G401.6 (cell line): Measurements from ENCODE around the gene ESPN.
A peak's percentile ranks its signal among the peaks of the same experiment; 100 is the strongest.
"Not testable (repeated sequence)": the region's sequence is repeated elsewhere in the genome, so short reads cannot be mapped to it uniquely, and the experiment has no call there.

Experiments
- FAIRE-seq: peaks from 2 replicates; lab custom pipeline; 2012; peaks lifted over from hg19 to GRCh38; lab: Jason Lieb, UNC

ESPN gene

DNA sequence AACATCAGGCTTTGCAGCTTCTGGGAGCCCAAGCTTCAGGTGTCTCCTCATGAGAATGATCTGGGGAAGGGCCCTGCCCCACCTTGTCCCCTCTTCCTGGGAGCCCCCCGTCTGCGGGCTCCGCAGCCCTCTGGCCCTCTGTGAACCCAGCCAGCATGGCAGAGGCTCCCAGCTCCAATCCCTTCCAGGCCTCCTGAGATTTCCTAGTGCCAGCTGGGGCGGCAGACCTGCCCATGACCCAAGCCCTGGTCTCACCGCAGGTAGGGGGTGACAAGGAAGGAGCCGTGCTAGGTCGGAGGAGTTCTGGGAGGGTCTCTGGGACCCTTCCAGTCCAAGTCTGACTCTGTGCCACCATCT lies 59.2 kb downstream of the ESPN start:
- no peak for FAIRE-seq

- FAIRE-seq: no peak
Measured at GRCh38 chr1:6484826-6485167, 60.2 kb downstream of the ESPN start.

DNA sequence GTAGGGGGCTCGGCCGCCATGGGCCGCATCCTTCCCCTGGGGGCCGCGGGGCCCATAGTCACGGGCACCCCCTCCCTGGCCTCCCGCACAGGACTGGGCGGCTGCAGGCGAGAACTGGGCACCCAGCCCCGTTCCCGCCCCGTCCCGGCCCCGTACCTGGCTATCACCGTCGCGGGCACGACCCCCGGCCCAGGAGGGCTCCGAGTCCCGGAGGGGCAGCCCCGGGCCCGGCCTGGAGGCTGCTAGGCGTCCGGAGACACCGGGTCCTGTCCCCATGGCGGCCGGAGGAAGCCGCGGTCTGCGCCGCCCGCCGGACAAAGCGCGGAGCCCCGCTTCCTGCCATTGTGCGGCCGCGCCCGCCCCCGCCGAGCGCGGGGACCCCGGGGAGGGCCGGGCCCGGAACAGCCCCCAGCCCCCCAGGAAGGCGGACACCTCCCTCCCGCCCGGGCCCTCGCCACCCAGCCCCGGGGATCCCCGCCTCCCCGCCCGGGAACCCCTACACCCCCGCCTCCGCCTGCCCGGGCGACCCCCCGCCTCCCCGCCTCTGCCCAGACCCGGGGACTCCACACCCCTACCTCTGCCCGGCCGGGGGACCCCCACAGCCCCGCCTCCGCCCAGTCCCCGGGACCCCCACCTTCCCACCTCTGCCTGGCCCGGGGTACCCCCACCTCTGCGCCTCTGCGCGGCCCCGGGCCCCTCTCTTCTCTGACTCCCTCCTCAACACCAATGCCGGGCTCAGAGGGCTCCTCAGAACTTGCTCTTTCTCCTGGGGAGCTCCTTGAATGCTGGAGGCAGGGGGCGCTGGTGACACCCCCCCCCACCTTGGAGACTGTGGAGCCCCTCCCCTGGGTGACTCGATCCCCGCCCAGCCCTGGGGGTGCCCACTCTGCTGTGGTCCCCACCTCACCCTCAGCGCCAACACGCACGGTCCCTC lies 60.9 kb downstream of the ESPN start:
- FAIRE-seq: no peak

DNA sequence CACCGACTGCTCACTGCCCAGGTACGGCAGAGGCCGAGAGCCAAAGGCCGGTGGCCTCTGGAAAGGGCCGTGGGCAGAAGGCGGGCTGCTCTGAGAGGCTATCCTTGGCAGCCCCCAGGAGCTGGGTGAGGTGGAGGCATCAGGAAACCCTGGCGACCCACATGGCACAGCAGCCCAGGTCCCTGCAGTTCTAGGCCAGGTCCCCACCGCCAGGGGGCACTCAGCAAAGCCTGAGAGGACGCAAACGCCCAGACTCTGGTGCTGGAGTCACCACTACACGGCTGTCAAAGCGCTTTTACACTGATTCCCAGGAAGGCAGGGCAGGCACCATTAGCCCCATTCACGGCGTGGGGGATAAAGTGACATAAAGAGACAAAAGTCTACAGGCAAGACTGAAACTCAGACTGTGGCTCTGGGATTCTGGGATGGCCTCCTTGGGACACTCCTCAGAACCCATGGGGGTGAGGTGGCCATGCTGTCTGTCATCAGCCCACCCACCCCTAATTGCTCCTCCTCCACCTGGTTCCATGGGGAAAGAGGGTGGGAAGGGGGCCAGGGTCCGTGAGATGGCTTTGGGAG lies 61.9 kb downstream of the ESPN start:
- peak; percentile 92 for FAIRE-seq

DNA sequence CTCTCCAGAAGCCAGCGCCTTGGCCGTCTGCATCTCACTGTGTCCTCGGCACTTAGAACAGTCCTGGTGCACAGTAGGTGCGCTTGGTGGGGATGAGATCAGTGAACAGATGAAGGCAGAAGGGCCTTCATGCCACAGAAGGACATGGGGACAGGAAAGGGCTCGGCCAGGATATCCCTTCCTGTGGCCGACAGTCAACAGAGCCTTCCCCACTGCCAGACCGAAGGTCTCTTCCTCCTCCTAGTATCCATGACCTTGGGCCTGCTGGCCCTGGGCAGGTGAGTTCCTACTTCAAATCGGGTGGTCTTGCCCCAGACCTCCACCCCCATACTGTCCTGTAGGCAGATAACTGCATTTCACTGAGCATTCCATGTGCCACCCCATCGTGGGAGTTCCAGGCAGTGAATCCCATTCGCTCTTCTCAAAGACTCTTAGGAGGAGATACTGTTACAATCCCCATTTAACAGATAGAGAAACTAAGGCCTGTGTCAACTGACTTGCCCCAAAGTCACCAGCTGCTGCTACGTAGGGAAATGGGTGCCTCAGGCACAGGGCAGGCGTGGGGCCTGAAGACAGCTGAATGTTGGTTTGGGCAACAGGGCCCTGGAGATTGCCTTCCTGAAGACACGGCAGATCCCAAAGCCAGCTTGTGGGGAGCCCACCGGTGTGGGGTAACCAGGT lies 63.4 kb downstream of the ESPN start:
- FAIRE-seq: no peak

- no peak for FAIRE-seq
Measured at GRCh38 chr1:6488602-6489382, 64.2 kb downstream of the ESPN start.

- no peak for FAIRE-seq
Measured at GRCh38 chr1:6489383-6489765, 64.8 kb downstream of the ESPN start.

- FAIRE-seq: no peak
Measured at GRCh38 chr1:6489799-6490180, 65.2 kb downstream of the ESPN start.

- FAIRE-seq: peak; percentile 78
Measured at GRCh38 chr1:6490181-6491080, 65.9 kb downstream of the ESPN start.

- no peak for FAIRE-seq
Measured at GRCh38 chr1:6491081-6491449, 66.5 kb downstream of the ESPN start.

GRCh38 chr1:6491480-6491962 lies 66.9 kb downstream of the ESPN start, which contains the start of gene PLEKHG5:
PLEKHG5 (minus strand) TSS chr1:6491667; CDS start chr1:6477571, 14,096 bp downstream.
- peak; percentile 13 for FAIRE-seq

- FAIRE-seq: no peak
Measured at GRCh38 chr1:6491966-6492365, 67.4 kb downstream of the ESPN start.

DNA sequence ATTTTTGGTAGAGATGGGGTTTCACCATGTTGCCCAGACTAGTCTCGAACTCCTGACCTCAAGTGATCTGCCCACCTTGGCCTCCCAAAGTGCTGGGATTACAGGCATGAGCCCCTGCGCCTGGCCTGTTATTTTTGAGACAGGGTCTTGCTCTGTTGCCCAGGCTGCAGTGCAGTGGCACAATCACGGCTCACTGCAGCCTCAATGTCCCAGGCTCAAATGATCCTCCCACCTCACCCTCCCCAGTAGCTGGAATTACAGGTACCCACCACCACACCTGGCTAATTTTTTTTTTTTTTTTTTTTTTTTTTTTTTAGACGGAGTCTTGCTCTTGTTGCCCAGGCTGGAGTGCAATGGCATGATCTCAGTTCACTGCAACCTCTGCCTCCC lies 69.3 kb downstream of the ESPN start:
- not testable (repeated sequence) for FAIRE-seq

- no peak for FAIRE-seq
Measured at GRCh38 chr1:6494627-6495026, 70.1 kb downstream of the ESPN start.

DNA sequence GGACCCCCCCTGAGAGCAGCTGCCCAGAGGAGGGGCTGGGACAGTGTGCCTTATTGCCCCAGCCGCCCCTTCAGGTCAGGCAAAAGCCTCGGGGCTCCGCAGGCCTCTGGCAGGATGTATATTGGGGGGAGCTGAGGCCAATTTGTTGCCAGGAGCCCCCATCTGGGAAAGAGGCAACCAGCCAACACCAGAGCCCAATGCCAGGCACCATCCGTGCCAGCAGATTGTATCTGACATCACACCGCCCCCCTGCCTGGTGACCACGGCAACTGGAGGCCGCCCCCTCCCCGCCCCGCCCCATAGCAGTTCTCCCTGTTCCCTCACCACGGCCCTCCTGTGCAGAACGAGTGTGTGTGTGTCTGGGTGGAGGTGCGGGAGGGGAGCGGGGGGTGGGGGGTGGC lies 70.5 kb downstream of the ESPN start:
- no peak for FAIRE-seq

DNA sequence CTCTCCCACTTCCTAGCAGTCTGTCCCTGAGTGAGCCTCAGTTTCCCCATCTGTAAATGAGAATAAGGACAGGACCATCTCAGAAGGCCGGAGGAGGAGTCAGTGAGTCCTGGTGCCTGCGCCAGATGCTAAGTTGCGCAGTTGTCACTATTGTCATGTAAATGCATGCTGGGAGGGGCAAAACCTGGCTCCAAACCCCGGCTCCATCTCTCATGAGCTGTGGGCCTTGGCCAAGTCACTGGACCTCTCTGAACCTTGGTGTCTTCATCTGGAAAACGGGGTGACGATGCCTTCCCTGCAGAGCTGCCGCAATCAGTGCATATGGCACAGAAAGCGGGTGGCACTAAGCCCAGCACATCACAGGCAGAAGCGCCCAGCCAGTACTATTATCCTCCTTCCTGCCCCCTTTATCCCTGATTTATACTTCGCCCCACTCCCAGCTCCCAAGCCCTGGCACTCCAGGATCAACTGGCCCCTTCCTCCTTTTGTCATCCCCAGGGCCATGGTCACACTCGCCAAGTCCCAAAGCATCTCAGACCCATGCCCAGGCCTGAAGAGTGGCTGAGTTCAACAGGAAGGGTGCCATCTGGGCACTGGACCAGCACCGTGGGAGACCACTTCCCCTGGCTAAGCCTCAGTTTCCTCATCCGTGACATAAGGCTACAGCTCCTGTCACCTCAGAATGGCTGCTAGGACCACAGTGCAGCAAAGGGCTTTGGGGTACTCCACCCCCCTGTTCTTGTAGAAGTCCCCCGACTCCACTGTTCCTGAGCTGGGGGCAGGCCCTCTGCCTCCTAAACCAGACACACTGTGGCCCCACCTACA lies 71.2 kb downstream of the ESPN start:
- FAIRE-seq: no peak

- no peak for FAIRE-seq
Measured at GRCh38 chr1:6496365-6496721, 71.8 kb downstream of the ESPN start.

- no peak for FAIRE-seq
Measured at GRCh38 chr1:6496890-6497214, 72.3 kb downstream of the ESPN start.

DNA sequence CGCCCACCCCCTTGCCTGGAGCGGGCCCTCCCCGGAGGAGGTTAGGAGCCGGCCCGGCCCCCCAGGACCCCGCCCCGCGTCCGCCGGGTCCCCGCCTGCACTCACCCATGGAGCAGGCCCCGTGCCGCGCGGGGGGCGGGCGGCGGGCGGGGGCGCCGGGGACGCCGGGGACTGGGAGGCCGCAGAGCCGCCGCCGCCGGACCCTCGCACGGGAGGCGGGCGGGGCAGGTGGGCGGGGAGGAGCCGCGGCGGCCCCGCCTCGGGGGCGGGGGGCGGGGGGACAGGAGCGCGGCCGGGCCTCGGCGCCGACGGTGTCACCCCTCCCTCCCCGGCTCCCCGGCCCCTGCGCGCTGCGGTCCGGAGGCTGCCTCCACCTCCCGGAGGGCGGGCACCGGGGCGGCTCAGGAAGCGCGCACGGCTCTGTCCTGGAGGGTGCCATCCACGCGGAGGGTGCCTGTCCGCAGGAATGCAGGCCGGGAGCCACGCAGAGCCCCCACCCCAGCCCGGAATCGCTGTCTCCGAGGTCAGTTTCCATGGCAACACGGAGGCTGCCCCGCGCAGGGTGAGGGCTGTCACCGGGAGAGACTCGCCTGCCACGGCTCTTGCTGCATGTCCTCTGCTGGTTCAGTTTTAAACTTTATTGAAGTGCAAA lies 72.8 kb downstream of the ESPN start:
- FAIRE-seq: no peak

- no peak for FAIRE-seq
Measured at GRCh38 chr1:6497867-6498575, 73.4 kb downstream of the ESPN start.
